Omental fat pad (tissue), 4 donors: ENCODE data around the gene SPINK7. TPM values are rescaled to one million over a fixed set of nuclear protein-coding genes. Genes with fewer than 3 reads are reported as not detected.

ENCODE experiments used
- ATAC-seq: fragments of 150-250 bp; one replicate; pipeline ENCODE4 v1.9.1; 2016; ENCODE audit warnings: mild to moderate bottlenecking, moderate library complexity; ENCODE audit not compliant: low FRiP score
- DNase-seq: peaks from one replicate; pipeline ENCODE4 v3.0.0-alpha.2; 2019; ENCODE audit warnings: low spot score
- CTCF ChIP-seq, 3 donors: fragments of 450-650 bp; IDR thresholded peaks; one replicate each; pipeline ENCODE4 v1.5.1; 2016 to 2017; ENCODE audit warnings: antibody characterized with exemption in 3 of 3, mild to moderate bottlenecking in 3 of 3, moderate library complexity in 2 of 3
- total RNA-seq, 4 donors: library from RNA; depleted of rRNA; stranded (reverse); fragments of >200 nt; gene quantifications; one replicate each; pipeline ENCODE4 v1.1.0, GENCODE V29; 2016

SPINK7 gene
- total RNA-seq, 4 donors from 2014 or later, result not detected

GRCh38 chr5:148347706-148348105, 35.5 kb downstream of the SPINK7 start:
- no peak for ATAC-seq
- no peak for DNase-seq
- no peak for TF ChIP-seq CTCF (IDR thresholded peaks at IDR 0.05)

GRCh38 chr5:148352696-148353095, 40.5 kb downstream of the SPINK7 start:
- DNase-seq (no peak), ATAC-seq (no peak)
- TF ChIP-seq CTCF (IDR thresholded peaks at IDR 0.05), result no peak

- ATAC-seq, result no peak
- DNase-seq, result no peak
Observed at GRCh38 chr5:148353634-148354033, 41.4 kb downstream of the SPINK7 start.

GRCh38 chr5:148364343-148364742, 52.1 kb downstream of the SPINK7 start:
- ATAC-seq, result no peak
- TF ChIP-seq CTCF (IDR thresholded peaks at IDR 0.05), result no peak
- no peak for DNase-seq

More at GRCh38 chr5:148353634-148354033, 41.4 kb downstream of the SPINK7 start:
- TF ChIP-seq CTCF (IDR thresholded peaks at IDR 0.05), result no peak

Other genes with a start within 250 kb of the SPINK7 start
- gene SPINK5, start 248.4 kb upstream of the SPINK7 start, total RNA-seq, result 1 to 10 TPM in 1 of 4 donors, under 1 TPM in 2, not detected in 1; 0.31 to 3.2 (median 0.60) TPM
- not detected for gene SPINK14, start 143.9 kb upstream of the SPINK7 start, total RNA-seq
- 1 to 10 TPM in 1 of 4 donors, not detected in 3; 1.6 TPM for gene SPINK6, start 109.4 kb upstream of the SPINK7 start, total RNA-seq
- gene MARCOL, start 73.9 kb upstream of the SPINK7 start, total RNA-seq, result not detected
- gene SPINK13, start 43.6 kb upstream of the SPINK7 start, total RNA-seq, result not detected
- not detected for gene SPINK9, start 23.1 kb downstream of the SPINK7 start, total RNA-seq
- gene FBXO38, start 71.5 kb downstream of the SPINK7 start, total RNA-seq, result 10 to 100 TPM; 27.1 to 82.5 (median 53.6) TPM